ENCODE results near the gene PSME3IP1. TPM values are rescaled to one million over a fixed set of nuclear protein-coding genes. Genes with fewer than 3 reads are reported as not detected.

PSME3IP1 gene
- polyA plus RNA-seq, 1 experiment, result 96.5 TPM

- TF ChIP-seq CTCF (IDR thresholded peaks at IDR 0.05; ENCODE audit: insufficient read depth, low read depth, low read length), result no peak
- POLR2A ChIA-PET, result no interaction called here
These were observed 59.9 kb downstream of the PSME3IP1 start for GRCh38 chr16:57125969-57126368.

GRCh38 chr16:57125376-57125775, 60.5 kb downstream of the PSME3IP1 start:
- POLR2A ChIA-PET, result no interaction called here

More at GRCh38 chr16:57125969-57126368, 59.9 kb downstream of the PSME3IP1 start:
- Histone ChIP-seq H3K4me3 (ENCODE audit: low read depth, low read length) (no peak overlapping the region), H3K27me3 (ENCODE audit: control insufficient read depth, insufficient read depth, low read length) (no peaks in the 10 kb centered on the region), H3K36me3 (ENCODE audit: control insufficient read depth, insufficient read depth, low read length) (peaks cover 6% of the 10 kb centered on the region)
- CTCF ChIA-PET, result no interaction called here
- DNase-seq (ENCODE audit: low read depth), result no peak

GRCh38 chr16:57123974-57124674, 61.7 kb downstream of the PSME3IP1 start:
- DNase-seq (ENCODE audit: low read depth), result no peak
- CTCF ChIA-PET, result no interaction called here
- TF ChIP-seq CTCF (IDR thresholded peaks at IDR 0.05; ENCODE audit: insufficient read depth, low read depth, low read length), result no peak
- POLR2A ChIA-PET, result no interaction called here
- H3K36me3 ChIP-seq (ENCODE audit: control insufficient read depth, insufficient read depth, low read length), result peaks cover 8% of the 10 kb centered on the region
- no peak overlapping the region for H3K4me3 ChIP-seq (ENCODE audit: low read depth, low read length)
- H3K27me3 ChIP-seq (ENCODE audit: control insufficient read depth, insufficient read depth, low read length), result no peaks in the 10 kb centered on the region

More at GRCh38 chr16:57125376-57125775, 60.5 kb downstream of the PSME3IP1 start:
- H3K36me3 ChIP-seq (ENCODE audit: control insufficient read depth, insufficient read depth, low read length), result peaks cover 6% of the 10 kb centered on the region
- no peak for DNase-seq (ENCODE audit: low read depth)
- no peak overlapping the region for H3K4me3 ChIP-seq (ENCODE audit: low read depth, low read length)
- no peaks in the 10 kb centered on the region for H3K27me3 ChIP-seq (ENCODE audit: control insufficient read depth, insufficient read depth, low read length)
- no peak for TF ChIP-seq CTCF (IDR thresholded peaks at IDR 0.05; ENCODE audit: insufficient read depth, low read depth, low read length)
- CTCF ChIA-PET, result no interaction called here

- H3K4me3 ChIP-seq (ENCODE audit: low read depth, low read length), result no peak overlapping the region
- no peak for TF ChIP-seq CTCF (IDR thresholded peaks at IDR 0.05; ENCODE audit: insufficient read depth, low read depth, low read length)
- no peaks in the 10 kb centered on the region for H3K27me3 ChIP-seq (ENCODE audit: control insufficient read depth, insufficient read depth, low read length)
- POLR2A ChIA-PET, result no interaction called here
- CTCF ChIA-PET, result no interaction called here
- DNase-seq (ENCODE audit: low read depth), result no peak
- H3K36me3 ChIP-seq (ENCODE audit: control insufficient read depth, insufficient read depth, low read length), result peaks cover 8% of the 10 kb centered on the region
These were observed 62.4 kb downstream of the PSME3IP1 start for GRCh38 chr16:57123216-57123973.

- CTCF ChIA-PET, result interaction anchor here (0.8 to 1.1 kb wide), 2 partner anchors 13 to 15 kb away, joined by 3 to 4 read pairs; no protein-coding TSS in a partner anchor
- Histone ChIP-seq H3K36me3 (ENCODE audit: control insufficient read depth, insufficient read depth, low read length) (peaks cover 26% of the 10 kb centered on the region), H3K27me3 (ENCODE audit: control insufficient read depth, insufficient read depth, low read length) (no peaks in the 10 kb centered on the region), H3K4me3 (ENCODE audit: low read depth, low read length) (no peak overlapping the region)
- POLR2A ChIA-PET, result no interaction called here
- DNase-seq (ENCODE audit: low read depth), result no peak
- no peak for TF ChIP-seq CTCF (IDR thresholded peaks at IDR 0.05; ENCODE audit: insufficient read depth, low read depth, low read length)
These were observed 67.3 kb downstream of the PSME3IP1 start for GRCh38 chr16:57118461-57119084.

Measured in BJ (cell line).